ENCODE data around the gene INO80D.
"Not testable (repeated sequence)": the region's sequence is repeated elsewhere in the genome, so short reads cannot be mapped to it uniquely, and the experiment has no call there.

- TF ChIP-seq CTCF, POLR2A (IDR thresholded peaks at IDR 0.05): not testable (repeated sequence)
These were observed 108.3 kb downstream of the INO80D start for GRCh38 chr2:205977699-205978098.

Data from heart left ventricle (tissue), 13 donors.